GM18517 (cell line): ENCODE measurements around the gene CPLX3.

ENCODE experiments used
- ATAC-seq: cut with Tn5 transposase; IDR thresholded peaks from one replicate; pipeline ENCODE4 v1.9.1; 2021; ENCODE audit warnings: mild to moderate bottlenecking, moderate library complexity; ENCODE audit not compliant: unreplicated experiment

CPLX3 gene

GRCh38 chr15:74867466-74868038 lies 41.1 kb downstream of the CPLX3 start:
- ATAC-seq, result no peak

GRCh38 chr15:74868059-74868458 lies 41.6 kb downstream of the CPLX3 start:
- ATAC-seq, result no peak

- ATAC-seq, result no peak
Measured at GRCh38 chr15:74869372-74869725, 42.9 kb downstream of the CPLX3 start.

- peak; percentile 42 for ATAC-seq
Measured at GRCh38 chr15:74869726-74870407, 43.4 kb downstream of the CPLX3 start.

- no peak for ATAC-seq
Measured at GRCh38 chr15:74870436-74871215, 44.2 kb downstream of the CPLX3 start.

- ATAC-seq, result no peak
Measured at GRCh38 chr15:74872702-74873035, 46.2 kb downstream of the CPLX3 start.

- peak; percentile 76 for ATAC-seq
Measured at GRCh38 chr15:74873036-74873755, 46.8 kb downstream of the CPLX3 start, which contains the start of gene SCAMP2. SCAMP2 (minus strand) TSS chr15:74873365; CDS start chr15:74873255, 110 bp downstream.

GRCh38 chr15:74873756-74874424 lies 47.5 kb downstream of the CPLX3 start:
- no peak for ATAC-seq

GRCh38 chr15:74878273-74878672 lies 51.8 kb downstream of the CPLX3 start:
- no peak for ATAC-seq
